Progenitor cell of endocrine pancreas (in vitro differentiated cells): ENCODE results near the gene LRP1B. TPM values are rescaled to one million over a fixed set of nuclear protein-coding genes. Genes with fewer than 3 reads are reported as not detected.

Source experiments
- DNase-seq: peaks from one replicate; pipeline ENCODE4 v3.0.0; 2021; ENCODE audit warnings: low spot score; ENCODE audit not compliant: unreplicated experiment
- H3K27ac Mint-ChIP-seq: 2 replicates; pipeline ENCODE4 v1.8.0; 2021; ENCODE audit warnings: mild to moderate bottlenecking, moderate library complexity, mixed read lengths
- H3K27me3 Mint-ChIP-seq: 2 replicates; pipeline ENCODE4 v1.8.0; 2021; ENCODE audit warnings: mixed read lengths
- H3K36me3 Mint-ChIP-seq: 2 replicates; pipeline ENCODE4 v1.8.0; 2022; ENCODE audit warnings: mixed read lengths; ENCODE audit not compliant: insufficient read depth
- H3K4me1 Mint-ChIP-seq: 2 replicates; pipeline ENCODE4 v1.8.0; 2021; ENCODE audit warnings: low read depth, mixed read lengths
- H3K4me3 Mint-ChIP-seq: 2 replicates; pipeline ENCODE4 v1.8.0; 2021; ENCODE audit warnings: low read depth, mild to moderate bottlenecking, moderate library complexity, mixed read lengths
- H3K9me3 Mint-ChIP-seq: 2 replicates; pipeline ENCODE4 v1.8.0; 2021; ENCODE audit warnings: low read depth, mixed read lengths
- total RNA-seq: library from RNA; stranded (reverse); gene quantifications from 2 replicates; pipeline ENCODE4 v1.2.1, GENCODE V29; 2021
- TF ChIP-seq, protein P1 (sequence below): fragments of 200-600 bp; sonication (generic); IDR thresholded peaks from one replicate; pipeline ENCODE4 v1.5.0; 2021; ENCODE audit warnings: antibody characterized with exemption, mild to moderate bottlenecking; ENCODE audit not compliant: unreplicated experiment

LRP1B gene
- total RNA-seq, 1 donor from 2014 or later: 0.57 TPM

DNA sequence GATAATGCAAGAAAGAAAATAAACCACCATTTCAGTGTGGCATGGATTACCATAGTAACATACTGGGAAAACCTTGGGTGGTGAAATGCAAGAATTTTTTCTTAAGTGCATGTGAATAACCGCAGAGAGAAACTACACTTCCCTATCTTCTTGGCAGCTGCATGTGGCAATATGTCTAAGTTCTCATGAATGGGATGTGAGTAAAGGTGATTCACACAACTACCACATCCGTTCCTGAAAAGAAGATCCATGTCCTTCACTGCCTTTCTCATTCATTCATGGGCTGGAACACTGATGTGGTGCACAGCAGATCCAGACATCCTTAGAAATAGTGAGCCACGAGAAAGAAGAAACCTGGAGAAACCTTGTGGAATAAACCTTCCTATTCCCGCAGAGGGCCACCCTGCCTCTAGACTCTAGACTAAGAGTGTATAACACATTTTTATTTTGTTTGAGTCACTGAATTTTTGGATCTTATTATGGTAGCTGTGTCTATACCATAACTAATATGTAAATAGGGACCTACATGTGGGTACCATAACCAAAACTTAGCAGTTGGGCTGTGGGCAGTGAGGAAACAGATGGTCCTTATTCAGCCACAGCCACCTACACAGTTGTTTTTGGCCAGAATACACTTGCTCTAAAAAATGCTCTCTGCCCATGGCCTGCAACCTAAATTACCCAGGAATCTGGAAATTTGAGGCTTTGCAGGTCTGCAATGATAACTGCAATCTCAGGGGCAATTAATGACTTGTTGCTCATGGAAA lies 573.3 kb downstream of the LRP1B start:
- no peak for DNase-seq
- H3K27me3 Mint-ChIP-seq: no peaks in the 10 kb centered on the region
- no peaks in the 10 kb centered on the region for H3K9me3 Mint-ChIP-seq
- peaks cover 39% of the 10 kb centered on the region for H3K4me1 Mint-ChIP-seq
- no peak overlapping the region for H3K4me3 Mint-ChIP-seq
- no peak overlapping the region for H3K27ac Mint-ChIP-seq
- H3K36me3 Mint-ChIP-seq: no peaks in the 10 kb centered on the region
- TF ChIP-seq, protein P1, sequence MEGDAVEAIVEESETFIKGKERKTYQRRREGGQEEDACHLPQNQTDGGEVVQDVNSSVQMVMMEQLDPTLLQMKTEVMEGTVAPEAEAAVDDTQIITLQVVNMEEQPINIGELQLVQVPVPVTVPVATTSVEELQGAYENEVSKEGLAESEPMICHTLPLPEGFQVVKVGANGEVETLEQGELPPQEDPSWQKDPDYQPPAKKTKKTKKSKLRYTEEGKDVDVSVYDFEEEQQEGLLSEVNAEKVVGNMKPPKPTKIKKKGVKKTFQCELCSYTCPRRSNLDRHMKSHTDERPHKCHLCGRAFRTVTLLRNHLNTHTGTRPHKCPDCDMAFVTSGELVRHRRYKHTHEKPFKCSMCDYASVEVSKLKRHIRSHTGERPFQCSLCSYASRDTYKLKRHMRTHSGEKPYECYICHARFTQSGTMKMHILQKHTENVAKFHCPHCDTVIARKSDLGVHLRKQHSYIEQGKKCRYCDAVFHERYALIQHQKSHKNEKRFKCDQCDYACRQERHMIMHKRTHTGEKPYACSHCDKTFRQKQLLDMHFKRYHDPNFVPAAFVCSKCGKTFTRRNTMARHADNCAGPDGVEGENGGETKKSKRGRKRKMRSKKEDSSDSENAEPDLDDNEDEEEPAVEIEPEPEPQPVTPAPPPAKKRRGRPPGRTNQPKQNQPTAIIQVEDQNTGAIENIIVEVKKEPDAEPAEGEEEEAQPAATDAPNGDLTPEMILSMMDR: no peak

DNA sequence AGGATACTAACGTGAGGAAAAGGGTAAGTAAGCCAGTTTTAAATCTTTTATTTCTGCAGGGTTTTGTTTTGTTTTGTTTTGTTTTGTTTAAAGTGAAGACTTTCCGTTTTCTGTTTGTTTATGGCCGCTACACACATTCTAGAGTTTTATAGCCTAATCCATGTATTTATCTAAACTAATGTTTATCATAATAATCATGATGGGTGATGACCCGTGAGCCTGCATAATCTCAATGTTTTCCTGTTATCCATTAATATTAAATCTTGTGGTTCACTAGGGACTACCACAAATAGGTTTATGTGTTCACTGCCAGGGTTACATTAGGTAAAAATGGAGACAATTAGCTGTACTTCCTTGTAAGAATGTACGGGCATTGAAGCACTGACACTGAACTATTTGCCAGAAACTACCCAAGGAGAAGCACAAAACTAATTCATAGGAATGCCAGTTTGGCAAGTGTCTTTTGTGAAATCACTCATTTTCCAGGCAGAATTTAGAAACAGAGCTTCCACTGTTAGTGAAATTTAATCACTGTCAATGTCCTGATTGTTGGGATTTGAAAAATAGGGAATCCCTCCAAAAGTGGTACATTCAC lies 574.8 kb downstream of the LRP1B start:
- H3K36me3 Mint-ChIP-seq: no peaks in the 10 kb centered on the region
- H3K4me3 Mint-ChIP-seq: no peak overlapping the region
- TF ChIP-seq, protein P1: no peak
- no peaks in the 10 kb centered on the region for H3K9me3 Mint-ChIP-seq
- no peaks in the 10 kb centered on the region for H3K27me3 Mint-ChIP-seq
- H3K4me1 Mint-ChIP-seq: peaks cover 35% of the 10 kb centered on the region
- DNase-seq: no peak
- H3K27ac Mint-ChIP-seq: no peak overlapping the region

DNA sequence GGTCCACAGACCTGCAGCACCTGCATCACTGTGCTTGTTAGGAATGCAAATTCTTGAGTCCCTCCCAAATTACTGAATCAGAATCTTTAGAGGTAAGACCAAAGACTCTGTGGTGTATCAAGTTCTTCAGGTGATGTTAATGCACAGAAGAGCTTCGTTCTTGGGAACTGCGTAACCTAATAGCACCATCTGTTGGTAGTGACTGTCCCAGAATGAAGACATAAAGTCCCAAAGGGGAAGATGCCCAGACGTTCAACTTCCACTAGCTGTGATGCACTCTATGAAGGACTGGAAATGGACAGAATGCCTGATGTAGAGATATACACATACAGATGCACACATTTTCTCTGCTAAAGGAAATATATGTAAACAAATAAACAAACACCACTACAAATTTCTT lies 576.0 kb downstream of the LRP1B start:
- Mint-ChIP-seq H3K27ac (peak overlapping the region; percentile 85), H3K27me3 (no peaks in the 10 kb centered on the region), H3K9me3 (no peaks in the 10 kb centered on the region), H3K4me3 (no peak overlapping the region), H3K4me1 (peaks cover 27% of the 10 kb centered on the region), H3K36me3 (no peaks in the 10 kb centered on the region)
- no peak for DNase-seq
- TF ChIP-seq, protein P1: peak; percentile 60

DNA sequence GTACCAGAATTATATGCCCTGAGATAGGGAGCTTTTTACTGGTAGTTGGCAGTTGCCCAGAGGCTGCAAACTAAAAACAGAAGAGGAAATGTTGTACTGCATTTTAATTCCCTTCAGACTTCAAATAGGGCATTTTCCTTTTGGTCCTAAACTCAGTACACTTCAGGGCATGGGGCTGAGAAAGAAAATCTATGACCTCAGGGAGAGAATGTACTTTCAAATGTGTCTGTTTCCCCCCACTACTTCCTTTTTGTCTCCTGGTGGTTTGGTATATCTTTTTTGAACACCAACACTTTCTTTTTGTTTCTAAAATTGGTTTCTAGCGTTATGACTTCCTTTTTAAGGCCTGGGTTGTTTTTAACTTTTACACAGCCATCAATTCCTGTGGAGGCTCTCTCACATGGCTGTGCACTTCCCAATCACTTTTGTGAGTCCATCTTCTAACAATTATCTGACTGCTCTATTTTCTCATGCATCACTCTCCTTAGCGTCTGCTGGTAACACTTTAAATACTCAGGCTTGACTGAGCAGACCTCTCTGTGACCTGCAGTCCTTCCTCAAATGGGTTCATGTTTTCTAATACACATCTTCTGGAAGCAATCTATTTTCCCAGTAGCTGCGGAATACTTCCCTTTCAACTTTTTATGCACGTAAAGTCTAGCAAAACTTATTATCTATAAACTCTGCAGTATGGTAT lies 596.0 kb downstream of the LRP1B start:
- Mint-ChIP-seq H3K4me3 (no peak overlapping the region), H3K27ac (no peak overlapping the region), H3K9me3 (no peaks in the 10 kb centered on the region), H3K4me1 (peaks cover 11% of the 10 kb centered on the region), H3K36me3 (no peaks in the 10 kb centered on the region), H3K27me3 (no peaks in the 10 kb centered on the region)
- no peak for DNase-seq
- TF ChIP-seq, protein P1: no peak

DNA sequence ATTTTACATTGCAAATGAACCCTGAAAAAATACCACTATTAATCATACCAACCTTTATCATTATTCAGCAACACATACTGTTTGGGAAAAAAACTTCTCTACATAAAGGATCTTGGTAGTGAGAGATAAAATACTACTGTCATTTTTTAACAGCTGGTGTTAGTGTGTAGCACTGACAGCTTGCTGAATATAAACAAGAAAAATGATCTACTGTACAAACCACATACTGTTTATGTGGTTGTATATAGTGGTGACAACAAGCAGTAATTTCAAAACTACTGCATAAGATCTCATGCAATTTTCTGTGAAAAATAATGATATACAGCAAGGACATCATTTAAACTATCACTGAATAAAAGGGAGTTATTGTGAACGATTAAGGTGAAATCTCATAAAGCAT lies 601.2 kb downstream of the LRP1B start:
- H3K27me3 Mint-ChIP-seq: no peaks in the 10 kb centered on the region
- TF ChIP-seq, protein P1: no peak

More for the DNA sequence above, 601.2 kb downstream of the LRP1B start:
- Mint-ChIP-seq H3K4me1 (peaks cover 4% of the 10 kb centered on the region), H3K9me3 (no peaks in the 10 kb centered on the region), H3K27ac (no peak overlapping the region), H3K36me3 (no peaks in the 10 kb centered on the region), H3K4me3 (no peak overlapping the region)
- DNase-seq: no peak
